IMR-90 (cell line): ENCODE measurements around the gene FNIP2. TPM values are rescaled to one million over a fixed set of nuclear protein-coding genes. Genes with fewer than 3 reads are reported as not detected.
A peak's percentile ranks its signal among the peaks of the same experiment; 100 is the strongest.

ENCODE experiments used
- ATAC-seq: fragments of 200-7000 bp; cut with Tn5 transposase; 2 replicates; pipeline ENCODE4 v1.9.1; 2020; ENCODE audit warnings: low read depth, mild to moderate bottlenecking, moderate library complexity
- BruUV-seq: library from RNA; stranded (reverse); fragments of 400-500 nt; replicated peaks from 2 replicates; lab custom pipeline; 2021; lab: Mats Ljungman, UMichigan
- CTCF ChIA-PET: fragments of 300-600 bp; formaldehyde crosslinking; extraction: SDS; loops from one replicate; lab custom pipeline; 2021; ENCODE audit warnings: antibody characterized with exemption; lab: Yijun Ruan, JAX
- POLR2A ChIA-PET: fragments of 300-600 bp; sonication (Branson Sonifier 250); formaldehyde crosslinking; loops from one replicate; lab custom pipeline; 2022; ENCODE audit warnings: antibody characterized with exemption; ENCODE audit not compliant: unreplicated experiment; lab: Charles Lee
- DNase-seq: peaks from one replicate; pipeline ENCODE4 v3.0.0; 2013
- H2AFZ ChIP-seq: replicated peaks from 2 replicates; pipeline ENCODE3; 2013; ENCODE audit warnings: low read length, mild to moderate bottlenecking; ENCODE audit not compliant: poor library complexity
- H2AK5ac ChIP-seq: 2 replicates; pipeline ENCODE4 v1.6.1; 2013; ENCODE audit warnings: low read depth, low read length, inconsistent platforms
- H2AK9ac ChIP-seq: replicated peaks from 2 replicates; pipeline ENCODE3; 2013; ENCODE audit warnings: mild to moderate bottlenecking, low read depth, low read length, moderate library complexity; ENCODE audit not compliant: poor library complexity
- H2BK120ac ChIP-seq: 2 replicates; pipeline ENCODE4 v1.6.1; 2013; ENCODE audit warnings: low read depth, low read length, inconsistent platforms
- H2BK15ac ChIP-seq: 3 replicates; pipeline ENCODE4 v1.6.1; 2013; ENCODE audit warnings: low read depth, low read length, inconsistent platforms
- H2BK20ac ChIP-seq: 2 replicates; pipeline ENCODE4 v1.6.1; 2013; ENCODE audit warnings: low read depth, mild to moderate bottlenecking, inconsistent platforms, low read length, moderate library complexity
- H2BK5ac ChIP-seq: 2 replicates; pipeline ENCODE4 v1.6.1; 2013; ENCODE audit warnings: mild to moderate bottlenecking, low read depth, low read length, inconsistent platforms; ENCODE audit not compliant: poor library complexity, severe bottlenecking
- H3K14ac ChIP-seq: replicated peaks from 2 replicates; pipeline ENCODE4 v1.6.1; 2013; ENCODE audit warnings: low read depth, low read length, inconsistent platforms
- H3K18ac ChIP-seq: 2 replicates; pipeline ENCODE4 v1.6.1; 2013; ENCODE audit warnings: low read depth, low read length, control low read depth
- H3K23ac ChIP-seq: 2 replicates; pipeline ENCODE4 v1.6.1; 2013; ENCODE audit warnings: low read depth, low read length, inconsistent platforms
- H3K27ac ChIP-seq: 2 replicates; pipeline ENCODE4 v1.5.1; 2013; ENCODE audit warnings: mild to moderate bottlenecking, control low read depth, low read length; ENCODE audit not compliant: insufficient read depth
- H3K27me3 ChIP-seq: 2 replicates; pipeline ENCODE4 v1.6.1; 2013; ENCODE audit warnings: low read length; ENCODE audit not compliant: control insufficient read depth, insufficient read depth
- H3K36me3 ChIP-seq: 2 replicates; pipeline ENCODE4 v1.6.1; 2013; ENCODE audit warnings: low read length, mixed read lengths; ENCODE audit not compliant: control insufficient read depth, insufficient read depth
- H3K4ac ChIP-seq: 2 replicates; pipeline ENCODE4 v1.6.1; 2013; ENCODE audit warnings: low read depth, low read length, inconsistent platforms
- H3K4me1 ChIP-seq: 2 replicates; pipeline ENCODE4 v1.6.1; 2013; ENCODE audit warnings: low read length, mixed read lengths; ENCODE audit not compliant: control insufficient read depth, insufficient read depth
- H3K4me2 ChIP-seq: 2 replicates; pipeline ENCODE4 v1.6.1; 2013; ENCODE audit warnings: low read depth, mild to moderate bottlenecking, control low read depth, low read length, moderate library complexity
- H3K4me3 ChIP-seq: 2 replicates; pipeline ENCODE4 v1.5.1; 2013; ENCODE audit warnings: low read depth, mild to moderate bottlenecking, control low read depth, low read length, moderate library complexity; ENCODE audit not compliant: insufficient read depth
- H3K56ac ChIP-seq: 2 replicates; pipeline ENCODE4 v1.6.1; 2013; ENCODE audit warnings: low read length, inconsistent platforms; ENCODE audit not compliant: insufficient read depth; ENCODE audit errors: extremely low read depth
- H3K79me1 ChIP-seq, 2 experiments: 2 replicates each; pipeline ENCODE4 v1.6.1; 2013; ENCODE audit warnings: low read length in 2 of 2, inconsistent platforms in 1 of 2, low read depth in 1 of 2
- H3K9ac ChIP-seq: 2 replicates; pipeline ENCODE4 v1.6.1; 2013; ENCODE audit warnings: low read depth, low read length, control low read depth
- H3K9me1 ChIP-seq: 2 replicates; pipeline ENCODE4 v1.6.1; 2013; ENCODE audit warnings: low read length, inconsistent platforms; ENCODE audit not compliant: insufficient read depth
- H3K9me3 ChIP-seq: 2 replicates; pipeline ENCODE4 v1.6.1; 2013; ENCODE audit warnings: low read length; ENCODE audit not compliant: control insufficient read depth, insufficient read depth
- H4K20me1 ChIP-seq: 2 replicates; pipeline ENCODE4 v1.6.1; 2013; ENCODE audit warnings: low read length, inconsistent platforms; ENCODE audit not compliant: insufficient read depth
- H4K5ac ChIP-seq: 2 replicates; pipeline ENCODE4 v1.6.1; 2013; ENCODE audit warnings: mild to moderate bottlenecking, low read depth, low read length, control low read depth
- H4K8ac ChIP-seq, 2 experiments: 2 replicates each; pipeline ENCODE4 v1.6.1; 2013; ENCODE audit warnings: low read depth in 2 of 2, low read length in 2 of 2, control low read depth in 1 of 2, inconsistent platforms in 1 of 2
- H4K91ac ChIP-seq: 2 replicates; pipeline ENCODE4 v1.6.1; 2013; ENCODE audit warnings: low read depth, low read length, inconsistent platforms; ENCODE audit not compliant: insufficient read depth
- BHLHE40 ChIP-seq: fragments of 150-350 bp; IDR thresholded peaks from 2 replicates; pipeline ENCODE4 v1.6.1; 2016; ENCODE audit warnings: mild to moderate bottlenecking, low read depth, low read length
- MAFK ChIP-seq: IDR thresholded peaks from 2 replicates; pipeline ENCODE4 v1.6.1; 2012; ENCODE audit warnings: low read depth, low read length, improper control_type of control experiment
- WGBS, 2 experiments: methylation state at CpG; one replicate each; pipeline versions ENCODE4 v1.1.5 to v1.1.7; 2013; ENCODE audit warnings: missing lambda C conversion rate in 2 of 2; ENCODE audit not compliant: insufficient read length in 1 of 2; ENCODE audit errors: extremely low coverage in 2 of 2; 5-methylcytosine and 5-hydroxymethylcytosine counted together
- dilution Hi-C: fragments of 300-500 bp; cut with HindIII; formaldehyde crosslinking; loops from one replicate; pipeline ENCODE4 v1.14.3; 2018; ENCODE audit warnings: low sequenced_read_pairs; ENCODE audit not compliant: unreplicated experiment
- in situ Hi-C: fragments of 300-500 bp; cut with MboI; formaldehyde crosslinking; loops from 3 replicates; pipeline ENCODE4 v1.14.3; 2019; ENCODE audit warnings: low sequenced_read_pairs, inconsistent platforms, mixed read lengths
- intact Hi-C: fragments of 100-400 bp; cut with micrococcal nuclease; formaldehyde crosslinking; loops from 2 replicates; pipeline ENCODE4 v1.10.0; 2022
- polyA plus RNA-seq, 3 experiments: library from polyadenylated mRNA; depleted of rRNA; stranded (reverse); fragments of >200 nt; gene quantifications; 2 replicates each; pipeline ENCODE4 v1.2.3, GENCODE V29; 2012; ENCODE audit warnings: low replicate concordance in 1 of 3
- total RNA-seq: library from RNA; depleted of rRNA; stranded (reverse); fragments of >200 nt; gene quantifications from 2 replicates; pipeline ENCODE4 v1.2.3, GENCODE V29; 2012

The FNIP2 gene
- total and polyA plus RNA-seq, 2 of the 4 experiments (the other 2 are of a cell fraction), result 4.7 to 24.6 TPM

- dilution Hi-C loops, result no loop called here
- no CpG with 5 or more reads among the region's 8 CpGs for WGBS, 2 experiments
- H3K14ac ChIP-seq, result no peak overlapping the region
- no peak overlapping the region for H2BK5ac ChIP-seq
- H3K79me1 ChIP-seq, result peaks cover 55 to 67% of the 10 kb centered on the region in 2 experiments
- H4K5ac ChIP-seq, result no peak overlapping the region
- H3K4me1 ChIP-seq, result peaks cover 5% of the 10 kb centered on the region; the same call in 1 of the 2 replicates
- ChIA-PET CTCF (no interaction called here), POLR2A (no interaction called here)
- no peak for TF ChIP-seq BHLHE40
- TF ChIP-seq MAFK, result peak; percentile 34; the same call in 1 of the 2 replicates
- H3K36me3 ChIP-seq, result no peaks in the 10 kb centered on the region
- in situ Hi-C loops, result no loop called here
- H2AK5ac ChIP-seq, result no peak overlapping the region
- H3K56ac ChIP-seq, result no peak overlapping the region
- H3K9me1 ChIP-seq, result peaks cover 4% of the 10 kb centered on the region; the same call in 1 of the 2 replicates
- no peak overlapping the region for H2AFZ ChIP-seq
- no peak overlapping the region for H3K27ac ChIP-seq
- no peak overlapping the region for H3K23ac ChIP-seq
- DNase-seq, result no peak
- H3K9me3 ChIP-seq, result no peaks in the 10 kb centered on the region
- H3K4me3 ChIP-seq, result no peak overlapping the region
- no peak overlapping the region for H2BK15ac ChIP-seq
- no peak overlapping the region for H4K8ac ChIP-seq
- H2AK9ac ChIP-seq, result no peak overlapping the region
- H3K4me2 ChIP-seq, result no peak overlapping the region
- H4K20me1 ChIP-seq, result peaks cover 3% of the 10 kb centered on the region; the same call in 1 of the 2 replicates
- no TSS peak for BruUV-seq
- no peak overlapping the region for H2BK120ac ChIP-seq
- no peak overlapping the region for H4K91ac ChIP-seq
- no peaks in the 10 kb centered on the region for H3K27me3 ChIP-seq
- no peak for ATAC-seq
- intact Hi-C loops, result no loop called here
- H3K18ac ChIP-seq, result no peak overlapping the region
- H3K9ac ChIP-seq, result no peak overlapping the region
- no peak overlapping the region for H2BK20ac ChIP-seq
- H3K4ac ChIP-seq, result no peak overlapping the region
Measured at GRCh38 chr4:158789853-158790252, 21.0 kb downstream of the FNIP2 start.
